HepG2 (cell line): ENCODE data around the gene PLK3. TPM values are rescaled to one million over a fixed set of nuclear protein-coding genes. Genes with fewer than 3 reads are reported as not detected.

Experiments
- AGO1 ChIP-seq: fragments of 200-400 bp; formaldehyde crosslinking; IDR thresholded peaks from 2 replicates; pipeline ENCODE4 v1.6.1; 2017; ENCODE audit warnings: mild to moderate bottlenecking, low read depth, low read length, moderate library complexity; ENCODE audit not compliant: poor library complexity, severe bottlenecking
- BORCS8-MEF2B ChIP-seq: sonication (generic); formaldehyde crosslinking; IDR thresholded peaks from 2 replicates; pipeline ENCODE4 v1.8.0; 2022; ENCODE audit warnings: mild to moderate bottlenecking, missing genetic modification reagents
- CHD4 ChIP-seq: fragments of 200-600 bp; sonication (generic); IDR thresholded peaks from 2 replicates; pipeline ENCODE4 v1.7.0; 2017; ENCODE audit warnings: mild to moderate bottlenecking, low read length, borderline replicate concordance
- CREB3 ChIP-seq: sonication (generic); formaldehyde crosslinking; IDR thresholded peaks from 2 replicates; pipeline ENCODE4 v1.5.0; 2020; ENCODE audit warnings: missing genetic modification reagents
- E2F5 ChIP-seq: sonication (generic); formaldehyde crosslinking; conservative IDR thresholded peaks from 2 replicates; pipeline ENCODE4 v1.4.0; 2020; ENCODE audit warnings: missing genetic modification reagents
- ETS1 ChIP-seq: sonication (generic); formaldehyde crosslinking; IDR thresholded peaks from 2 replicates; pipeline ENCODE4 v1.4.0; 2020; ENCODE audit warnings: missing genetic modification reagents
- FIP1L1 ChIP-seq: fragments of 200-400 bp; formaldehyde crosslinking; IDR thresholded peaks from 2 replicates; pipeline ENCODE4 v1.6.1; 2018; ENCODE audit warnings: low read depth, mild to moderate bottlenecking, low read length, moderate library complexity, borderline replicate concordance; ENCODE audit not compliant: insufficient read depth
- FOXK2 ChIP-seq: fragments of 450-650 bp; IDR thresholded peaks from 2 replicates; pipeline ENCODE4 v1.6.1; 2016
- GZF1 ChIP-seq: sonication (generic); formaldehyde crosslinking; IDR thresholded peaks from 2 replicates; pipeline ENCODE4 v1.5.1; 2020; ENCODE audit warnings: mild to moderate bottlenecking, missing genetic modification reagents
- HES4 ChIP-seq: sonication (generic); formaldehyde crosslinking; IDR thresholded peaks from 2 replicates; pipeline ENCODE4 v1.9.0; 2021; ENCODE audit warnings: mild to moderate bottlenecking, missing genetic modification reagents, borderline replicate concordance
- HOXA9 ChIP-seq: sonication (generic); formaldehyde crosslinking; IDR thresholded peaks from 2 replicates; pipeline ENCODE4 v1.8.1; 2022; ENCODE audit warnings: missing genetic modification reagents, mild to moderate bottlenecking, moderate library complexity, borderline replicate concordance
- ISX ChIP-seq: sonication (generic); formaldehyde crosslinking; conservative IDR thresholded peaks from 2 replicates; pipeline ENCODE4 v1.5.0; 2020; ENCODE audit warnings: missing genetic modification reagents
- JDP2 ChIP-seq: sonication (generic); formaldehyde crosslinking; IDR thresholded peaks from 2 replicates; pipeline ENCODE4 v1.8.1; 2022; ENCODE audit warnings: missing genetic modification reagents, borderline replicate concordance
- PAWR ChIP-seq: sonication (generic); formaldehyde crosslinking; IDR thresholded peaks from 2 replicates; pipeline ENCODE4 v1.4.0; 2020; ENCODE audit warnings: missing genetic modification reagents, mild to moderate bottlenecking, borderline replicate concordance
- SIN3B ChIP-seq: fragments of 150-350 bp; IDR thresholded peaks from 2 replicates; pipeline ENCODE4 v1.6.1; 2014; ENCODE audit warnings: low read length
- SP4 ChIP-seq: sonication (generic); formaldehyde crosslinking; IDR thresholded peaks from 2 replicates; pipeline ENCODE4 v1.8.1; 2023; ENCODE audit warnings: mild to moderate bottlenecking, missing genetic modification reagents
- SPEN ChIP-seq: sonication (generic); formaldehyde crosslinking; IDR thresholded peaks from 2 replicates; pipeline ENCODE4 v1.5.1; 2020; ENCODE audit warnings: low read depth, mild to moderate bottlenecking, missing genetic modification reagents
- ZBTB2 ChIP-seq: sonication (generic); formaldehyde crosslinking; IDR thresholded peaks from 2 replicates; pipeline ENCODE4 v1.8.0; 2022; ENCODE audit warnings: low read depth, missing genetic modification reagents
- ZBTB38 ChIP-seq: sonication (generic); formaldehyde crosslinking; IDR thresholded peaks from 2 replicates; pipeline ENCODE4 v1.5.1; 2020; ENCODE audit warnings: mild to moderate bottlenecking, missing genetic modification reagents
- ZMYM2 ChIP-seq: sonication (generic); formaldehyde crosslinking; IDR thresholded peaks from 2 replicates; pipeline ENCODE4 v1.8.0; 2022; ENCODE audit warnings: mild to moderate bottlenecking, missing genetic modification reagents
- ZNF260 ChIP-seq: sonication (generic); formaldehyde crosslinking; IDR thresholded peaks from 2 replicates; pipeline ENCODE4 v1.4.0; 2020; ENCODE audit warnings: missing genetic modification reagents, low read depth, mild to moderate bottlenecking, borderline replicate concordance
- ZNF335 ChIP-seq: sonication (generic); formaldehyde crosslinking; IDR thresholded peaks from 2 replicates; pipeline ENCODE4 v1.4.0; 2020; ENCODE audit warnings: missing genetic modification reagents
- ZNF792 ChIP-seq: IDR thresholded peaks from 2 replicates; pipeline ENCODE4 v1.6.1; 2016
- polyA plus RNA-seq, 8 experiments: library from polyadenylated mRNA; depleted of rRNA in 3 of 8; stranded (reverse) in 7 of 8; unstranded in 1 of 8; fragments of >200 nt; fragmentation: Illumina TruSeq in 4 of 8; extraction: Trizol in 4 of 8; gene quantifications; 2 replicates each; pipeline versions ENCODE4 v1.2.1 to v1.2.3, GENCODE V29; 2011 to 2016; ENCODE audit warnings: low read depth in 4 of 8, missing spikeins in 1 of 8, mixed read lengths in 1 of 8; ENCODE audit not compliant: insufficient read depth in 1 of 8
- total RNA-seq, 5 experiments: library from RNA; depleted of rRNA; stranded (reverse); fragments of >200 nt; fragmentation: Illumina TruSeq; extraction: Trizol; gene quantifications; 2 replicates each; pipeline ENCODE4 v1.2.3, GENCODE V29; 2016; ENCODE audit warnings: low read depth in 1 of 5

The PLK3 gene
- total and polyA plus RNA-seq, 2 of the 13 experiments (the other 11 are each of a cell fraction or from before 2014, with no cell fraction given): 9.8 to 16.9 TPM

- TF ChIP-seq ZNF792: peak; percentile 18; the same call in 1 of the 2 replicates
- peak; percentile 53; the same call in 1 of the 2 replicates for TF ChIP-seq GZF1 (CRISPR knock-in tag)
- TF ChIP-seq FIP1L1: no peak
- no peak for TF ChIP-seq CREB3 (CRISPR knock-in tag)
- TF ChIP-seq ETS1 (CRISPR knock-in tag): no peak; the same call in 1 of the 2 replicates
- TF ChIP-seq ZNF260 (CRISPR knock-in tag): no peak; the same call in 1 of the 2 replicates
- peak; percentile 68 for TF ChIP-seq ZBTB2 (CRISPR knock-in tag)
- TF ChIP-seq SIN3B: no peak
- TF ChIP-seq FOXK2: no peak
- TF ChIP-seq PAWR (CRISPR knock-in tag): no peak
- TF ChIP-seq SP4 (CRISPR knock-in tag): no peak; the same call in 1 of the 2 replicates
- TF ChIP-seq CHD4: no peak
- no peak for TF ChIP-seq AGO1
- TF ChIP-seq HES4 (CRISPR knock-in tag): no peak
- peak; percentile 25; the same call in 1 of the 2 replicates for TF ChIP-seq SPEN (CRISPR knock-in tag)
- no peak for TF ChIP-seq E2F5 (CRISPR knock-in tag)
- peak; percentile 46 for TF ChIP-seq ZNF335 (CRISPR knock-in tag)
- no peak for TF ChIP-seq JDP2 (CRISPR knock-in tag)
- TF ChIP-seq ISX: no peak
- TF ChIP-seq ZBTB38: no peak
- TF ChIP-seq BORCS8-MEF2B (CRISPR knock-in tag): peak; percentile 73; the same call in 1 of the 2 replicates
- TF ChIP-seq ZMYM2 (CRISPR knock-in tag): peak; percentile 70
- TF ChIP-seq HOXA9 (CRISPR knock-in tag): no peak
Observed at GRCh38 chr1:44826375-44827196, 26.4 kb downstream of the PLK3 start (continued).
